ENCODE data around the gene KAZN.

DNA sequence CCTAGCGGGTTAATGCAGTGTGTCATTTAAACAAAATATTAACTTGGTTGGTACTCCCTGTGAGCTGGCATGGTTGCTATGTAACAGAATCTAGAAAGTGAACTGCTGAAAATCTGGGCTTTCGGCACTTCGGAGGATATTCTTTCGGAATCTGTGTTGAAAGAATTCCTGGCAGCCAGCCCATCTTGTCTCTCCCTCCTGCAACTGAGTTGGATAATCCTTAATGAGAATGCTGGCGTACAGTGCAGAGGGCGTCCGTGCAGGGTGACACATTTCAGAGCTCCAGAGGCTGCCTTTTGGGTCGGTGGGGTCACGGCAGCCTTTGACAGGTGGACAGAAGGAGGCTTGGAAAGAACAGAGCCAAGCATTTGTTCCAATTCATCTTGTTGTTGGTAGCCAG is 3.7 kb downstream of the KAZN start:
- no peak for TF ChIP-seq LEF1 (IDR thresholded peaks at IDR 0.05; ENCODE audit: borderline replicate concordance)
- no peak for TF ChIP-seq ELF4 (IDR thresholded peaks at IDR 0.05)
- no peak for TF ChIP-seq BHLHE40 (IDR thresholded peaks at IDR 0.05; ENCODE audit: borderline replicate concordance)
- TF ChIP-seq ZNF384 (IDR thresholded peaks at IDR 0.05), result no peak
- no peak for TF ChIP-seq HDGF (IDR thresholded peaks at IDR 0.05; ENCODE audit: borderline replicate concordance)
- no peak for TF ChIP-seq FOXM1 (IDR thresholded peaks at IDR 0.05; ENCODE audit: borderline replicate concordance)
- no peak for TF ChIP-seq NFRKB (IDR thresholded peaks at IDR 0.05)
- no peak for TF ChIP-seq SUZ12 (IDR thresholded peaks at IDR 0.05)
- no peak for TF ChIP-seq SP1 (IDR thresholded peaks at IDR 0.05)
- TF ChIP-seq FOXA1 (IDR thresholded peaks at IDR 0.05), result no peak
- no peak for TF ChIP-seq TARDBP (IDR thresholded peaks at IDR 0.05)
- TF ChIP-seq FOXK2 (IDR thresholded peaks at IDR 0.05), result no peak
- no peak for TF ChIP-seq CTBP1 (IDR thresholded peaks at IDR 0.05; ENCODE audit: borderline replicate concordance)
- no peak for TF ChIP-seq L3MBTL2 (conservative IDR thresholded peaks at IDR 0.05)

Data from HEK293T (cell line).